ENCODE measurements around the gene NSMF.

The NSMF gene

GRCh38 chr9:137432687-137433348 is 26.3 kb downstream of the NSMF start:
- no peak for TF ChIP-seq CTCF (IDR thresholded peaks at IDR 0.05; ENCODE audit: low read depth, low read length)
- no peak for DNase-seq (ENCODE audit: extremely low read depth, low read depth)

GRCh38 chr9:137431416-137431931 is 27.7 kb downstream of the NSMF start:
- TF ChIP-seq CTCF (IDR thresholded peaks at IDR 0.05; ENCODE audit: low read depth, low read length), result no peak
- no peak for DNase-seq (ENCODE audit: extremely low read depth, low read depth)

GRCh38 chr9:137430723-137431415 is 28.3 kb downstream of the NSMF start:
- no peak for DNase-seq (ENCODE audit: extremely low read depth, low read depth)
- TF ChIP-seq CTCF (IDR thresholded peaks at IDR 0.05; ENCODE audit: low read depth, low read length), result no peak

GRCh38 chr9:137429974-137430722 is 29.0 kb downstream of the NSMF start:
- no peak for TF ChIP-seq CTCF (IDR thresholded peaks at IDR 0.05; ENCODE audit: low read depth, low read length)
- no peak for DNase-seq (ENCODE audit: extremely low read depth, low read depth)

- no peak for DNase-seq (ENCODE audit: extremely low read depth, low read depth)
- no peak for TF ChIP-seq CTCF (IDR thresholded peaks at IDR 0.05; ENCODE audit: low read depth, low read length)
Observed at GRCh38 chr9:137429546-137429890, 29.6 kb downstream of the NSMF start.

- TF ChIP-seq CTCF (IDR thresholded peaks at IDR 0.05; ENCODE audit: low read depth, low read length), result no peak
Observed at GRCh38 chr9:137428841-137429545, 30.1 kb downstream of the NSMF start.

More at GRCh38 chr9:137428841-137429545, 30.1 kb downstream of the NSMF start:
- DNase-seq (ENCODE audit: extremely low read depth, low read depth), result no peak

All from AG09319 (cell line).